K562 (cell line): ENCODE measurements around the gene LDB1. TPM values are rescaled to one million over a fixed set of nuclear protein-coding genes. Genes with fewer than 3 reads are reported as not detected.
A peak's percentile ranks its signal among the peaks of the same experiment; 100 is the strongest.

Experiments
- ATF1 ChIP-seq, 2 experiments: fragments of 450-650 bp in 1 of 2; IDR thresholded peaks; 2 replicates each; pipeline ENCODE4 v1.6.1; 2016; ENCODE audit warnings: missing compliant biosample characterization in 1 of 2, missing genetic modification characterization in 1 of 2
- ATF7 ChIP-seq: fragments of 450-650 bp; IDR thresholded peaks from 2 replicates; pipeline ENCODE4 v1.7.1; 2014; ENCODE audit warnings: mild to moderate bottlenecking, moderate library complexity
- BACH1 ChIP-seq: fragments of 200-800 bp; sonication (Bioruptor generic); IDR thresholded peaks from 2 replicates; pipeline ENCODE4 v1.6.1; 2016; ENCODE audit warnings: missing genetic modification characterization, missing compliant biosample characterization
- CC2D1A ChIP-seq: fragments of 450-650 bp; IDR thresholded peaks from 2 replicates; pipeline ENCODE4 v1.6.1; 2017; ENCODE audit warnings: mild to moderate bottlenecking
- CHD2 ChIP-seq: IDR thresholded peaks from 2 replicates; pipeline ENCODE4 v1.6.1; 2011; ENCODE audit warnings: low read depth, low read length
- EP300 ChIP-seq: IDR thresholded peaks from 2 replicates; pipeline ENCODE4 v1.6.1; 2012; ENCODE audit warnings: low read length, improper control_type of control experiment
- FIP1L1 ChIP-seq: fragments of 200-400 bp; formaldehyde crosslinking; IDR thresholded peaks from 2 replicates; pipeline ENCODE4 v1.6.1; 2018; ENCODE audit warnings: mild to moderate bottlenecking, low read depth, low read length; ENCODE audit not compliant: poor library complexity, severe bottlenecking
- HCFC1 ChIP-seq: IDR thresholded peaks from 2 replicates; pipeline ENCODE4 v1.6.1; 2012; ENCODE audit warnings: low read depth, low read length, improper control_type of control experiment
- MIER1 ChIP-seq: fragments of 450-650 bp; IDR thresholded peaks from 2 replicates; pipeline ENCODE4 v1.6.1; 2016; ENCODE audit warnings: antibody characterized with exemption, mild to moderate bottlenecking, low read depth
- NBN ChIP-seq: fragments of 450-650 bp; IDR thresholded peaks from 2 replicates; pipeline ENCODE4 v1.6.1; 2016; ENCODE audit warnings: low read depth, mild to moderate bottlenecking
- NFRKB ChIP-seq: fragments of 450-650 bp; IDR thresholded peaks from 2 replicates; pipeline ENCODE4 v1.6.1; 2016; ENCODE audit warnings: low read depth
- NRF1 ChIP-seq, 2 experiments: fragments of 450-650 bp; IDR thresholded peaks in 1 of 2; conservative IDR thresholded peaks in 1 of 2; 2 replicates each; pipeline ENCODE4 v1.6.1; 2014; ENCODE audit warnings: mild to moderate bottlenecking in 2 of 2
- PML ChIP-seq: IDR thresholded peaks from 2 replicates; pipeline ENCODE4 v1.6.1; 2012; ENCODE audit warnings: low read length, inconsistent platforms
- POU5F1 ChIP-seq: fragments of 150-350 bp; IDR thresholded peaks from 2 replicates; pipeline ENCODE4 v1.6.1; 2014; ENCODE audit warnings: borderline replicate concordance, low read length, low read depth, mild to moderate bottlenecking; ENCODE audit not compliant: partially characterized antibody
- RAD21 ChIP-seq, 2 experiments: fragments of 250-450 bp in 1 of 2; fragments of 450-650 bp in 1 of 2; sonication (Bioruptor Pico) in 1 of 2; formaldehyde crosslinking in 1 of 2; IDR thresholded peaks in 1 of 2; conservative IDR thresholded peaks in 1 of 2; 2 replicates each; pipeline versions ENCODE4 v1.4.0 to v1.8.0; 2020 to 2022; ENCODE audit warnings: mild to moderate bottlenecking in 2 of 2, moderate library complexity in 1 of 2
- RB1 ChIP-seq: fragments of 450-650 bp; IDR thresholded peaks from 2 replicates; pipeline ENCODE4 v1.6.1; 2017; ENCODE audit warnings: low read depth, mild to moderate bottlenecking
- RBFOX2 ChIP-seq: fragments of 200-400 bp; formaldehyde crosslinking; IDR thresholded peaks from 2 replicates; pipeline ENCODE4 v1.6.1; 2017; ENCODE audit warnings: low read depth, mild to moderate bottlenecking, low read length, moderate library complexity
- SIN3A ChIP-seq, 2 experiments: fragments of 150-350 bp in 1 of 2; IDR thresholded peaks; 2 replicates each; pipeline ENCODE4 v1.6.1; 2011 to 2016; ENCODE audit warnings: borderline replicate concordance in 2 of 2, low read depth in 2 of 2, low read length in 2 of 2, mild to moderate bottlenecking in 2 of 2, moderate library complexity in 2 of 2; ENCODE audit not compliant: control insufficient read depth in 1 of 2
- TAF7 ChIP-seq: fragments of 450-650 bp; IDR thresholded peaks from 2 replicates; pipeline ENCODE4 v1.6.1; 2016; ENCODE audit warnings: missing genetic modification characterization, missing compliant biosample characterization
- TFAM ChIP-seq: fragments of 250-450 bp; sonication (Bioruptor Pico); conservative IDR thresholded peaks from 2 replicates; pipeline ENCODE4 v1.5.0; 2021; ENCODE audit warnings: mild to moderate bottlenecking, moderate library complexity
- ZFX ChIP-seq: sonication (generic); formaldehyde crosslinking; IDR thresholded peaks from 2 replicates; pipeline ENCODE4 v1.8.0; 2022; ENCODE audit warnings: mild to moderate bottlenecking, missing genetic modification reagents, moderate library complexity
- ZNF316 ChIP-seq: fragments of 450-650 bp; IDR thresholded peaks from 2 replicates; pipeline ENCODE4 v1.6.1; 2016
- ZNF584 ChIP-seq: fragments of 200-800 bp; sonication (Bioruptor generic); IDR thresholded peaks from 2 replicates; pipeline ENCODE4 v1.6.1; 2016; ENCODE audit warnings: low read depth, mild to moderate bottlenecking, missing genetic modification characterization, missing compliant biosample characterization
- polyA plus RNA-seq, 8 experiments: library from polyadenylated mRNA; depleted of rRNA in 4 of 8; stranded (reverse) in 5 of 8; unstranded in 3 of 8; fragments of >200 nt; fragmentation: Nextera tagmentation in 2 of 8; fragmentation: Illumina TruSeq in 1 of 8; extraction: Ambion mirVana in 2 of 8; extraction: Trizol in 1 of 8; gene quantifications; 2 replicates each; pipeline versions ENCODE4 v1.2.1 to v1.2.3, GENCODE V29; 2011 to 2014; ENCODE audit warnings: inconsistent platforms in 1 of 8, missing spikeins in 1 of 8
- total RNA-seq, 7 experiments: library from RNA; depleted of rRNA in 6 of 7; stranded (reverse); fragments of >200 nt in 6 of 7; fragmentation: Illumina TruSeq in 2 of 7; extraction: Trizol in 2 of 7; gene quantifications; 2 replicates each; pipeline versions ENCODE4 v1.2.1 to v1.2.3, GENCODE V29; 2011 to 2021; ENCODE audit warnings: low replicate concordance in 1 of 7
- TF ChIP-seq, protein P1 (sequence below), 3 experiments: IDR thresholded peaks in 2 of 3; conservative IDR thresholded peaks in 1 of 3; 2 replicates each; pipeline ENCODE4 v1.5.1; 2011 to 2012; ENCODE audit warnings: low read length in 3 of 3, mild to moderate bottlenecking in 3 of 3, control low read depth in 2 of 3, improper control_type of control experiment in 1 of 3, inconsistent platforms in 1 of 3, low read depth in 1 of 3, mixed read lengths in 1 of 3, moderate library complexity in 1 of 3; ENCODE audit not compliant: insufficient read depth in 2 of 3
- TF ChIP-seq, protein P2 (sequence below), 2 experiments: fragments of 200-800 bp in 1 of 2; sonication (Bioruptor generic) in 1 of 2; sonication (generic) in 1 of 2; formaldehyde crosslinking in 1 of 2; IDR thresholded peaks in 1 of 2; conservative IDR thresholded peaks in 1 of 2; 2 replicates each; pipeline versions ENCODE4 v1.5.0 to v1.6.1; 2016 to 2020; ENCODE audit warnings: missing compliant biosample characterization in 1 of 2, missing genetic modification characterization in 1 of 2, missing genetic modification reagents in 1 of 2

LDB1 gene
- total and polyA plus RNA-seq, 9 of the 15 experiments (the other 6 are each of a cell fraction or from before 2014, with no cell fraction given): 1.9 to 137 (median 105) TPM

DNA sequence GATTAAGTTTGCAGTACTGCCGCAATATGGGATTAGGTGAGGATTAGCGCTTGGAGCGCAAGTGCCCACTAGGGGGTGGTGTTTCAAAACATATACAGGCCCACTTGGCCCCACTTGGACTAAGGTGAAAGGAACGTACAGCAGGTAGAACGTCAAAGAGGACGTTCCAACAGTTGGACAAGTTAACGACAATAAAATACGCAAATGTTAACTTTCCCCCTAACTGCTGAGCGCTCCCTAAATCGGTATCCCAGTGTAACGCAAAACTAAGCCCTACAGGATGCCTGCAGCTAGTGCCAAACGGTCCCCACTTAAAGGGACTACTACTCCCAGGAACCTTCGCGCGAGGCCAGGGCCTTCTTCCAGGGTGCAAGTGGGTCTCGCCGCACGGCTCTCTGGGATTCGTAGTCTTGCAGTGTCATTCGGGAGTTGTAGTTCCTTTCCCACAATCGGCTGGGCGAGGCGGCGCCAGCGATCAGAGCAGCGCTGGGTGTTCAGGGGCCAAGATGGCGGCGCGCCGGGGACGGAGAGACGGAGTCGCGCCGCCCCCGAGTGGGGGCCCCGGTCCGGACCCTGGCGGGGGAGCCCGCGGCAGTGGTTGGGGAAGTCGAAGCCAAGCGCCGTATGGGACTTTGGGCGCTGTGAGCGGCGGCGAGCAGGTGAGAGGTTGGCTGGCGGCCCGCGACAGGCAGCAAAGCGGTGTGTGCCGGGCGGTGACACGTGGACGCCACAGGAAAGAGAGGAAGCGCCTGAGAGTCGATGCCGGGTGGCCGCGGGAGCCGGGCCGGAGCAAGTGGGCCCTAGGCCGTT, 12.6 kb upstream of the LDB1 start, which contains the start of gene PPRC1 (continued):
- TF ChIP-seq SIN3A (IDR thresholded peaks at IDR 0.05; ENCODE audit: borderline replicate concordance in 2 of 2, control insufficient read depth in 1 of 2, low read depth in 2 of 2, low read length in 2 of 2) (peak in 1 of 2 experiments; percentile 12; a peak in 1 of 4 replicates), CHD2 (peak; percentile 66; the same call in 1 of the 2 replicates), PML (peak; percentile 66; the same call in 1 of the 2 replicates), RAD21 (CRISPR knock-in tag; conservative IDR thresholded peaks at IDR 0.05 in 1 of 2, IDR thresholded peaks at IDR 0.05 in 1 of 2) (peak; percentile 54 to 69), ATF1 (CRISPR knock-in tag; IDR thresholded peaks at IDR 0.05) (no peak), ATF1 (tag; IDR thresholded peaks at IDR 0.05) (peak; percentile 71), BACH1 (tag) (peak; percentile 85; the same call in 1 of the 2 replicates), EP300 (peak; percentile 24; the same call in 1 of the 2 replicates), MIER1 (no peak), HCFC1 (peak; percentile 99), RBFOX2 (peak; percentile 97), CC2D1A (peak; percentile 52; the same call in 1 of the 2 replicates), ZNF584 (CRISPR knock-in tag) (peak; percentile 86; the same call in 1 of the 2 replicates), ZNF316 (peak; percentile 25; the same call in 1 of the 2 replicates), RB1 (peak; percentile 46; the same call in 1 of the 2 replicates), TFAM (CRISPR knock-in tag) (no peak), ZFX (CRISPR knock-in tag) (peak; percentile 92), NRF1 (conservative IDR thresholded peaks at IDR 0.05 in 1 of 2, IDR thresholded peaks at IDR 0.05 in 1 of 2) (peak; percentile 66 to 79), FIP1L1 (peak; percentile 88), ATF7 (peak; percentile 62), TAF7 (tag) (peak; percentile 71), NFRKB (peak; percentile 61; the same call in 1 of the 2 replicates), NBN (peak; percentile 77), POU5F1 (peak; percentile 34)
- TF ChIP-seq, protein P1, sequence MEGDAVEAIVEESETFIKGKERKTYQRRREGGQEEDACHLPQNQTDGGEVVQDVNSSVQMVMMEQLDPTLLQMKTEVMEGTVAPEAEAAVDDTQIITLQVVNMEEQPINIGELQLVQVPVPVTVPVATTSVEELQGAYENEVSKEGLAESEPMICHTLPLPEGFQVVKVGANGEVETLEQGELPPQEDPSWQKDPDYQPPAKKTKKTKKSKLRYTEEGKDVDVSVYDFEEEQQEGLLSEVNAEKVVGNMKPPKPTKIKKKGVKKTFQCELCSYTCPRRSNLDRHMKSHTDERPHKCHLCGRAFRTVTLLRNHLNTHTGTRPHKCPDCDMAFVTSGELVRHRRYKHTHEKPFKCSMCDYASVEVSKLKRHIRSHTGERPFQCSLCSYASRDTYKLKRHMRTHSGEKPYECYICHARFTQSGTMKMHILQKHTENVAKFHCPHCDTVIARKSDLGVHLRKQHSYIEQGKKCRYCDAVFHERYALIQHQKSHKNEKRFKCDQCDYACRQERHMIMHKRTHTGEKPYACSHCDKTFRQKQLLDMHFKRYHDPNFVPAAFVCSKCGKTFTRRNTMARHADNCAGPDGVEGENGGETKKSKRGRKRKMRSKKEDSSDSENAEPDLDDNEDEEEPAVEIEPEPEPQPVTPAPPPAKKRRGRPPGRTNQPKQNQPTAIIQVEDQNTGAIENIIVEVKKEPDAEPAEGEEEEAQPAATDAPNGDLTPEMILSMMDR (IDR thresholded peaks at IDR 0.05 in 2 of 3, conservative IDR thresholded peaks at IDR 0.05 in 1 of 3; ENCODE audit: insufficient read depth in 2 of 3, low read depth in 1 of 3, low read length in 3 of 3): peak; percentile 80 to 91 (median 81)
- TF ChIP-seq, protein P2, sequence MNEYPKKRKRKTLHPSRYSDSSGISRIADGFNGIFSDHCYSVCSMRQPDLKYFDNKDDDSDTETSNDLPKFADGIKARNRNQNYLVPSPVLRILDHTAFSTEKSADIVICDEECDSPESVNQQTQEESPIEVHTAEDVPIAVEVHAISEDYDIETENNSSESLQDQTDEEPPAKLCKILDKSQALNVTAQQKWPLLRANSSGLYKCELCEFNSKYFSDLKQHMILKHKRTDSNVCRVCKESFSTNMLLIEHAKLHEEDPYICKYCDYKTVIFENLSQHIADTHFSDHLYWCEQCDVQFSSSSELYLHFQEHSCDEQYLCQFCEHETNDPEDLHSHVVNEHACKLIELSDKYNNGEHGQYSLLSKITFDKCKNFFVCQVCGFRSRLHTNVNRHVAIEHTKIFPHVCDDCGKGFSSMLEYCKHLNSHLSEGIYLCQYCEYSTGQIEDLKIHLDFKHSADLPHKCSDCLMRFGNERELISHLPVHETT (CRISPR knock-in tag; conservative IDR thresholded peaks at IDR 0.05 in 1 of 2, IDR thresholded peaks at IDR 0.05 in 1 of 2): peak in 1 of 2 experiments; percentile 67; a peak in 1 of 4 replicates
